HG03135 (cell line): ENCODE measurements around the gene NDUFB7.

Experiments
- ATAC-seq: cut with Tn5 transposase; IDR thresholded peaks from one replicate; pipeline ENCODE4 v1.9.1; 2021; ENCODE audit warnings: mild to moderate bottlenecking, moderate library complexity; ENCODE audit not compliant: unreplicated experiment

Gene NDUFB7

GRCh38 chr19:14526423-14526822, 45.4 kb downstream of the NDUFB7 start:
- no peak for ATAC-seq

- ATAC-seq = no peak
Observed at GRCh38 chr19:14525729-14526128, 46.1 kb downstream of the NDUFB7 start.

GRCh38 chr19:14520543-14520942, 51.3 kb downstream of the NDUFB7 start:
- no peak for ATAC-seq

GRCh38 chr19:14519860-14520407, 51.9 kb downstream of the NDUFB7 start:
- no peak for ATAC-seq

GRCh38 chr19:14519245-14519859, 52.5 kb downstream of the NDUFB7 start:
- no peak for ATAC-seq

GRCh38 chr19:14517840-14518505, 53.9 kb downstream of the NDUFB7 start, which contains the start of gene DNAJB1:
DNAJB1 (minus strand) TSS chr19:14518397; CDS start chr19:14518349, 48 bp downstream.
- ATAC-seq = peak; percentile 60

GRCh38 chr19:14517446-14517839, 54.4 kb downstream of the NDUFB7 start:
- ATAC-seq = no peak

GRCh38 chr19:14516746-14517438, 55.0 kb downstream of the NDUFB7 start:
- no peak for ATAC-seq
